Kasumi-1 (cell line): ENCODE measurements around the gene ERC2.
"Not testable (repeated sequence)": the region's sequence is repeated elsewhere in the genome, so short reads cannot be mapped to it uniquely, and the experiment has no call there.

Experiments
- DNase-seq, 2 experiments: peaks; one replicate each; lab custom pipeline; 2025; lab: John Stamatoyannopoulos, UW

Gene ERC2

DNA sequence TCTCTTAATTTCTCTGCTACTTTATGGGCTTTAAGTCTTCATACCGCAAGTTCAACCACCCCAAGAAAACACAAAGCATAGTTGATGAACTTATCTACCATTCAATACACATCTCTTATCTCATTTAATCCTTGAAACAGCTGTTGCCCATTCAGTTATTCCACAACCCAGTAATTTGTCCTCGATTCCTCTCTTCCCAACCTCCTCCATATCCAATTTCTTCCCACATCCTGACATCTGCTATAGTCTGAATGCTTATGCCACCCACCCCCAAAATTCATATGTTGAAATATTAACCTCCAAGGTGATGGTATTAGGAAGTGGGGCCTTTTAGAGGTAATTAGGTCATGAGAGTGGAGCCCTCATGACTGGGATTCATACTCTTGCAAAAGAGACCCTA, 345.4 kb downstream of the ERC2 start:
- DNase-seq, result no peak

DNA sequence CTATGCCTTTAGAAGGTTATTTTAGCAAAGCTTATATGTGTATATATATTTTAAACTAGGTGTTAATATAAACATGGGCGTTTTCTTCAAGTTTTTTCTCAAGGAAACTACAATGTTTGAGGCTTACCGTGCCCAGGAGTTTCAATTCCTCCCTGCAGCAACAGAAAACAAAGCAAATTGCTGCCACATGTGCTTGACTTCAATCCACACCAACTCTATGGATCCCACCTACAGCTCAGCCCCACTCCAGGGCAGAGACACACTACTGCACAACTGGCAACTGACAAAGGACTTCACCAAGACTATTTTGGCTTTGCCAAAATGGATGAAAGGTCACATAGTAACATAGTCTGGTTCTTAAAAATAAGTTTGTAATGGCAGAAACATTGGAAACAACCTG, 346.6 kb downstream of the ERC2 start:
- DNase-seq, result no peak

DNA sequence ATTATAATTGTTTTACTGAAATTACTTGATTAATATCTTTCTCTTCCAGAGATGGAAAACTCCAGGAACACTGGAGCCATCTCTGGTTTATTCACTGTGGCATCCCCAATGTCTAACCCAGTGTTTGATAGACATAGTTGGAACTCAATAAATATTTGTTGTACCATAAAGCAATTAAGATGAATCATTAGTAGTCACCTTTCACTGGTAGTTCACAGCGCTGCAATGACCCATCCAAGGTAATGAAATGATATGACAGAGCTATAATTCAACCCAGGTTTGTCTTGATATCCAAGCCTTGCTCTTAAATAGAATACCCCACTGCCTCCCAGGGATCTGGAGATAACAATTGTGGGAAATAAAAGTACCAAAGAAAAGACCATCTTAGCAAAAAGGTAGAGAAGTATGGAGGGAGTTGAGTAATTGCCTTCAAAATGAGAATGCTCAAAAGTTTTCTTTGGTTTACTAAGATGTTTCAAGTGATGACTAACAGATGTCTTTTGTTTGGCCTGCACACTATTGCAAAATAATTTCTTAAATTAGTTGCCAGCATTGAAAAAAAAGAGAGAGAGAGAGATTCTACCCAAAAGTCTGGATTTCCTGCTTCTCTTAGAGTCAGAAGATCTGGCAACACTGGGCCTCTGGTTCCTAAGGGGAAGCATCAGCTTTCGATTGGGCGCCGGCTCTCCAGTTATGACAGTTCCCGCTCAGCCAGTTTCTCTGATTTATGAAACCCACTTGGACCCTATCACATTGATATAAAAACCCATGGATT, 348.5 kb downstream of the ERC2 start:
- no peak for DNase-seq

DNA sequence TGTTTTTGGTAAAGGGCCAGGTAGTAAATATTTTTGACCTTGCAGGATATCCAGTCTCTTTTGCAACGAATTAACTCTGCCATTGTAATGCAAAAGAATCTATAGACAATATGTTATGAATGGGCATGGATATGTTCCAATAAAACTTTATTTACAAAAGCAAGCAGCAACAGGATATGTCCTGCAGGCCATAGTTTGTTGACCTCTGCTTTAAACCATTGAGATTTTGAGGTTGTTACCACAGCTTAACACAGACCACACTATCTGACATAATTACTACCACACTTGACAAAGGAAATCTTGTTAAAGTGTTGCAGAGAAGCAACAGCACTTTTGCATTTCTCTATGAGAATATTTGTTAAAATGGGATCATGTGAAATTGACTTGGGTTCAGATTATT, 349.3 kb downstream of the ERC2 start:
- DNase-seq, result no peak

GRCh38 chr3:56115698-56116097, 352.6 kb downstream of the ERC2 start:
- DNase-seq, result no peak

- DNase-seq, result no peak
Measured at GRCh38 chr3:56115199-56115598, 353.1 kb downstream of the ERC2 start.

- DNase-seq, result no peak
Measured at GRCh38 chr3:56113908-56114307, 354.4 kb downstream of the ERC2 start.

DNA sequence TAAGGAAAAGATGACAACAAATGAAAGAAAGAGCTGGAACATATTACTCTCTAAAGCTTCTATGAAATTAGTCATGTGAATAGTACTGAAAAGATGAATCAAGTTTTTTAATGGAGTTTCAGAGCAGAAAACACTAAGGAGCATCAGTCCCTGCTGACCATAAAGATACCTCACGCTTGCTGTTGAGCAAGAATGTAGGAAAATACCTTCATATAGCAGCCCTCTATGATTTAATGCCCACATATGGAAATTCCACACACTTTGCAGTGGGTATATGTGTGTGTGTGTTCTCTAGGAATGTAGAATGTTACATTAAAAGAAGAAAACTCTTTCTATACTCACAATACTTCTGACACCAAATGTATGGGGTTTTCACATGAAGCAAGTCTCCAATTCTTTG, 355.0 kb downstream of the ERC2 start:
- DNase-seq, result no peak

- DNase-seq, result no peak
Measured at GRCh38 chr3:56111606-56112304, 356.5 kb downstream of the ERC2 start.

DNA sequence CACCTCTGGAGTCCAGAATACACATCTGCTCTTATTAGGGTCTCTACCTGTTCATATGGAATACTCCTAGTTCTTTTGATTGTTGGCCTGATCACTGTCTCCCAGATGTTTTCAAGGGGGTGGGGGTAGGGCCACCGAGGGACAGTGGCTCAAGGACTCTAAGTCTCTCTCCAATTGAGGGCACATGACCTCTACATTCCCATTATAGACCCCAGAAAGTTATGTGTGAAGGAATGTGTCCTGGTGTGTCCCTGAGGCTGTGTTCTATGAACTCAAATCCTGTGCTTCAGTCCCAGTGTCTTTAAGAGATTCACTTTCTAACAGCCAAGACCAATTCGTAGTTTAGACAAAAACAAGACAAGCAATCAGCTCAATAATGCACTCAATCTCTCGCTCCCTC, 357.4 kb downstream of the ERC2 start:
- no peak for DNase-seq

- no peak for DNase-seq
Measured at GRCh38 chr3:56107157-56107556, 361.1 kb downstream of the ERC2 start.

DNA sequence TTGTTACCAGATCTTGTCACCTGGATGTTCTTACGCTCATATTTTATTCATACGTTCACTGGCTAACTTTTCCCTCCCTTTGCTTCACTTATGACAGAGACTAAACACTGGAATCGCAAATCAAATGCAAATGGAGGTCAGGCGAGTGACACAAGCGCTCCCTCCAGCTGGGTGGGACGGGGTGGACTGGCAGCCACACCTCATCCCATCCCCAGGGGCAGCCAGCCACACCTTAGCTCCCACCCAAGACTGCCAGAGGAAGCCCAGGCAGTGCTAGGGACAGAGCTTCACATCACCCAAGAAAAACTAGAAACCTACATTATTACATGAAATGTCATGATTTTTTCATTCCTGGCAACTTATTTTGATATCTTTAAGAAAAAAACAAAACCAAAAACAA, 366.2 kb downstream of the ERC2 start:
- DNase-seq, result no peak

DNA sequence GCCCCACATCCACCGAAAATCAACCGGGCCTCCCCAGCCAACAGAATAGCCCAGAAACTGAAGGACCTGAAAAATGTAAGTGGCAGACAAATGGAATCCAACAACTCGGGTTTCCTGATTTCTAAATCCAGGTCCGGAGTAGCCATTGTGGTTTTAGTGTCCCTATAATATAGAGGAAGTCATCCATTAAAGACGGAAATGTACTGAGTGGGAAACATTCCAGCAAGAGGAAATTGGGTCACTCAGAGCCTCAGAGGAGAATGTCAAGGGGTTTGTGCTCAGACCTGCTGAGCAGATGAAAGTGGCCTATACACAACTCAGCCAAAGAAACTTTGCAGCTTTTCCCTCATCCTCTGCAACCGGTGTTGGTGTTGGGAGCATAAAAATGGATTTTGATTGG, 366.7 kb downstream of the ERC2 start:
- no peak for DNase-seq

DNA sequence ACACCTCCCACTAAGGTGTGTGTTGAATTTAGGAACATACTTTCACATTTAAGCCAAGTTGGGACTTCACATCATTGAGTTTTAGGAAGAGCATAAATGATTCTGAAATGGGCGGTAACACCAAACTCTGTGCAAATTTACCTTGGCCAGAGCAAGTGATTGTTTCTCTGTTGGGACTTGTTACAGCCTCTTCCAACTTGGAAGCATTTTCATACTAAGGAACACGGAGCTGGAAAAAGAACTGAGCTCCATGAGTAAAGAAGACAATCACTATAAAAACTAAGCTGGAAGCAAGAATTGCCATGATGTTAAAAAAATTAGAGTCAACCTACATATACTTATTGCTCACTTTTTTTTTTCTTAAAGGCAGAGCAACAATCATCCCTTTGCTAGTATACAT, 371.3 kb downstream of the ERC2 start:
- DNase-seq, result no peak

- no peak for DNase-seq
Measured at GRCh38 chr3:56094170-56094569, 374.1 kb downstream of the ERC2 start.

DNA sequence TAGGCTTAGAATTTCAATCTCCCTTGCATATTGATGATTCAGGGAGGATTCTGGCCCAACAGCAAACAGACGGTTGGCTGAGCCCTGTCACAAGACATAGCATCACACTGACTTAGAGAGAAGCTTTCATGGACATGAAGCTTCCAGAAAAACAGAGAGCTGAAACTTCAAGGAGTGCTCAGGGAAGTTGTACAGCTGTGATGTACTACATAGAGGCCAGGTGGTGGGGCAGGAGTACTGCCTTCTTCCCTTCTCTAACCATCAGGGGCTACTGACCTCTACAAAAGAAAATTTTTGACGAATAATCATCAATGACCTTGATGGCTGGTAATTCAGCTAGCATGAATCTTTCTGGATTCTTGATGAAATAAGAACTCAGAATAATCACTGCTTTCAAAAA, 378.5 kb downstream of the ERC2 start:
- no peak for DNase-seq

DNA sequence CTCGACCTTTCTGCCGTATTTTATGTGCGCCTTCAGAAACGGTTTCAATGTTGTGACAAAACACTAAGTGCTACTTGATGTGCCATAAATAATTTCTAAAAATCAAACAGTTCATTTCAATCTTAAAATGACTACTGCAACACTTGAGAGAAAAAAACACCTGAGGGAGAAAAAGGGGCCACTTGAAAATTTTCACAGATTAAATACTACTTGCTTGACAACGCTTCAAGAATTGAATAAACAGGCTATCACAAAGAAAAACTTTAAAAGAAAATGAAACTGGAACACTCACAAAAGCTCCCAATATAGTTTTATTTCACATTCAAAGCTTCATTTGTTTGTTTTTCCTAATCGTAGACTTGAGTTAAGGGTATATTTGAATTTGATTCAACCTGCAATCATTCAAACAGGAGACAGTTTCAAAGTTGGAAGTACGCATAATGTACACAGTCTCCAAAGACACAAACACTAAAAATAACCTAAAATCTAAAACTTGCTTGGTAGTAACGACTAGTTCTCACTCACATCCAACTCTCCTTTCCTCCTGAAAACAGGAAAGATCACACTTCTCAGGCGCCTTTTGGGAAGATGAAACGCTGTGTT, 380.7 kb downstream of the ERC2 start:
- no peak for DNase-seq

- DNase-seq, result no peak
Measured at GRCh38 chr3:56086355-56086754, 381.9 kb downstream of the ERC2 start.

- DNase-seq, result no peak
Measured at GRCh38 chr3:56081246-56081645, 387.0 kb downstream of the ERC2 start.

DNA sequence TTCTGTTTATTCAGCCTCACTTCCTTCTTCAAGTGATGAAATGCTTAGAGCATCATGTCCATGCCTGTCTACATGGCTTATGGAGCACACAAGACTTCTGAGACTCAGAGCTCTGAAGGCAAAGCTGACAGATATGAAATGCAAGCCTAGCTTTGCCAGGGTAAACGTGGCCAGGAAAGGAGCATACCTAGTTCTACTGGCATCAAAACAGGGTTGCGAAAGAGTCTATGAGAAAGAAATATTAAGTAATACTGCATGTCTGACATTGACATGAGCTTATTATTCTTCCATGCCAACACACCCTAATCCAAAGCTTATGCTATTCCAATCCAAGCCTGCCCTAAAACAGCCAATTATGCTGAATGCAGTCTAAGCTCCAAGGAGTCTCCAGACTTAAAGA, 391.5 kb downstream of the ERC2 start:
- DNase-seq, result no peak

- DNase-seq, result no peak
Measured at GRCh38 chr3:56075089-56075488, 393.2 kb downstream of the ERC2 start.

DNA sequence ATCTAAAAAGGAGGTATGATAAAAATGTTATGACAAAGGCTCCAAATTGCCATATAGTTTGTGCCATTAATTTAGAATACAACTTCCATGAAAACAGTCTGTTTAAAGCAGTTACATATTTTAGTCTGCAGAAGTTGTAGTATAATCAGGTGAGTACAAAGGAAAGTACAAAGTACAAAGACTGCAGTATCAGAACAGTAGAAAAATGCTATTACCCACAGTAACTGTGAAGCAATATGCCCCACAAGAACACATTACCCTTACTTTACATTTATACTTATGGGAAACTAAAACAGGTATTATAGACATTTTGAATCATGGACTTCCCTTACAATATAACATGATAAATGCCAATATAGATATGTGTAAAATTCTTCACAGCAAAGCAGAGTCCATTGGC, 398.5 kb downstream of the ERC2 start:
- DNase-seq, result no peak

DNA sequence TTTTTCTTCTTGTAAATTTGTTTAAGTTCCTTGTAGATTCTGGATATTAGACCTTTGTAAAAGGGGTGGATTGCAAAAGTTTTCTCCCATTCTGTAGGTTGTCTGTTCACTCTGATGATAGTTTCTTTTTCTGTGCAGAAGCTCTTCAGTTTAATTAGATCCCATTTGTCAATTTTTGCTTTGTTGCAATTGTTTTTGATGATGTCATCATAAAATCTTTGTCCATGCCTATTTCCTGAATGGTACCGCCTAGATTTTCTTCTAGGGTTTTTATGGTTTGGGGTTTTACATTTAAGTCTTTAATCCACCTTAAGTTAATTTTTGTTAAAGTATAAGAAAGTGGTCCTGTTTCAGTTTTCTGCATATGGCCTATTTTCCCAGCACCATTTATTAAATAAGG, 401.9 kb downstream of the ERC2 start:
- not testable (repeated sequence) for DNase-seq
